GM18907 (cell line): ENCODE data around the gene TTC7B.
"Not testable (repeated sequence)": the region's sequence is repeated elsewhere in the genome, so short reads cannot be mapped to it uniquely, and the experiment has no call there.

Experiments
- ATAC-seq: cut with Tn5 transposase; IDR thresholded peaks from one replicate; pipeline ENCODE4 v1.9.1; 2021; ENCODE audit warnings: mild to moderate bottlenecking, moderate library complexity; ENCODE audit not compliant: unreplicated experiment

TTC7B gene

DNA sequence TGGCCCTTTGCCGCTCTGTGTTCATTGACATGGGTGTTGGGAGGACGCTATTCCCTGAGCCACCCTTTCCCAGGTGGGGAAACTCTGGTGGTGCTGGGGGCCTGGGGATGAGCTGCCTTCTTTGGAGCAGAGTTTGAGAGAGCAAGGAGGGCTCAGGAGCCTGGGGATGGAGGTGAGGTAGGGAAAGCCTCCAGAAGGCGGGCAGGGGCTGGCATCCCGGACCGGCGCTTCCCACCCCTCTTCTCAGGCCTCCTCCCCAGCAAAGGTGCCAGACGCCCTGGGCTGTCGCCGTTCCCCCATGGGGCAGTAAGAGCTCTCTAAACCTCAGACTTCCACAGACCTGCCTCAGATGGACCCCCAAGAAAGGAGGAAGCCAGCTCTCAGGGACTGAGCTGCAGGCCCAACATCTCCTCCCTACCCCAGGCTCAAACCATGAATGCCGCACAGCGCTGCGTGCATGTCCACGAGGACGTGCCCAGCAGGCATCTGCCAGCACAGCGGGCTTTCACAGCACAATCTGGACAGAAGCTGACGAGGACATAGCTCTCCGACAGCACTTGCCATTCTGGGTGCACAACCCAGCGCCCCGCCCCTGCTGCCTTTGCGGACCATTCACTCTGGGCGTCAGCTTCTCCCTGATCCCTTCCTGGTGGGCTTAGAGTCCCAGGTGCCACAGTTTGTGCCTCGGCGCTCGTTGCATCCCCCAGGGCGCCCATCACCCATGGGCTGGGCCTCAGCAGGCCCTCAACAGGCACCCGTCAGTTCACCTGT, 14.9 kb upstream of the TTC7B start:
- no peak for ATAC-seq

DNA sequence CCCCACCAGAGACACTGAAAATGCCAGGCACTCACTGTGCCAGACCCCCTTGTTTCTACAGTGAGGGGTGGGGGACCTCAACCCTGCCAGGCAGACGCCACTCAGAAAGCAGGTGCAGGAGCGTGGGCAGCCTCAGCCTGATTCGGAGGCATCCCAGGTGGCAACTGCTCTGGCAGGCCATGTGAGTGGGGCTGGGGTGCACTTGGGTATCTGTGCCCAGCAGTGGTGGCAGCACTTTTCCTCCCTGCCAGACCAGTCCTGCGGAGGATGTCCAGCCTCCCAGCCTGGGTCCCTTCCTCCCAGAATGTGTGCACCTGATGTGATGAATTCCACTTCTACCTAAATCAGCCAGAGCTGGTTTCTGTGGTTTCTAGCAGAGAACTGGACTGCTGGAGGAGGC, 13.4 kb upstream of the TTC7B start:
- ATAC-seq: no peak

- peak; percentile 51 for ATAC-seq
Measured at GRCh38 chr14:90828642-90829487, 12.6 kb upstream of the TTC7B start.

DNA sequence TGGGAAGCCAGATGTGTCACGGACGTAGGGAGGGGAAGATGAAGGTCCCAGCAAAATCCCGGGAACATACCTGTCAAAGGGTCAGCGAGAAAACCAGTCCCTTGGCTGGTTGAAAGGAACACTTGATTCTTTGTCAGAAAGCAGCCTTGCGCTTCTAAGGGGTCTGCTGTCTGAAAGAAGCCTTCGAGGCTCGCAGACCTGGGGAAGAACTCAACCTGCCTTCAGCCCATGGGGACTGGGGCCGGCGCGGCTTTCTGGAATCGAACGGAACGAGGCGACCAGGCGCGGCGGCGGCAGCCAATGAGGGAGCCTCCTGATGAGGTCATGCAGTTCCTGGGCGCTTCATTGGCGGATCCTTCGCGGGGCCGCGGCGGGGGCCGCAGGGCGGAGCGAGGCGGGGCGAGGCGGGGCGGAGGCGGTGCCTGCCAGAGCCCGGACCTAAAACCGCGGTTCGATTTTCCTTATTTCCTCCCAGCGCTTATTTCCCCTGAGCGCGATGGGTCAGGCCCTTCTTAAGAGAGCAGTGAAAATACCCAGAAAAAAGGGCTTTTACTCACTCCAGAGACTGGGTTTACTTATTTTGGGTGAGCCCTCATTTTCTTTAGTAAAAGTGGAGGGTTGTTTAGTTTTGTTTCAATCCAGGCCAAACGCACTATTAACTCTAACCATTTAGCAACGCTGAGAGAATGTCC, 11.8 kb upstream of the TTC7B start:
- ATAC-seq: peak; percentile 99

GRCh38 chr14:90823542-90823941, 7.3 kb upstream of the TTC7B start:
- ATAC-seq: not testable (repeated sequence)

GRCh38 chr14:90820958-90821357, 4.7 kb upstream of the TTC7B start:
- peak; percentile 83 for ATAC-seq

DNA sequence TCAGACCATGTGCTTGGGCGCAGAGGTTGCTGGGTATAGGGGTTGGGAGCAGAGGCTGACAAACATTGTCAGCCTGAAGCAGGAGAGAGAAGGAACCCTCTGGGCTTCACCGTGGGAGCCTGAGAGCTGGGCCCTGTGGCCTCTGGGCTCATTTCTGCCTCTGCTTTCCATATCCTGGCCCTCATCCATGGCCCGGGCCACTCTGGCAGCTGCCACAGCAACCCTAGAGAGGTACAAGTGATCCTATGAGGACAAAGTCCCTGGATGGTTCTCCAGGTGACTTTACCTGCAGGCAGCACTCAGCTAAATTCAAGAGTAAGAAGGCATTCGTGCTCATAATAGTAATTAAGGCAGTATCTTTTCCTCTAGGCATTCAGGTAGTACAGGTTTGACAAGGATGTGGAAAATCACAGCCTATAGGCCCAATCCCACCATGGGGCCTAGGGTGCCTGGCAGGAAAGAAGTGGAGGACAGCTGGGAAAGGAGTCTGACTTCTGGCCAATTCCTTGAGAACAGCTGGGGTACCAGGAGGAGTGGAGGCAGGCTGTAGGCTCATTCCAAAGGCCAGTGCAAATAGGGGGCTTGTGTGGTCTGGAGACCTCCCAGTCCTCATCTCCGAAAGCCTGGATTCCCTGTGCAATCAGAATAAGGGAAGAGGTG, 3.6 kb upstream of the TTC7B start:
- no peak for ATAC-seq

- no peak for ATAC-seq
Measured at GRCh38 chr14:90818715-90819114, 2.5 kb upstream of the TTC7B start.

- ATAC-seq: no peak
Measured at GRCh38 chr14:90816681-90817436, 629 bp upstream of the TTC7B start.

GRCh38 chr14:90815572-90815821, 733 bp downstream of the TTC7B start:
- no peak for ATAC-seq

DNA sequence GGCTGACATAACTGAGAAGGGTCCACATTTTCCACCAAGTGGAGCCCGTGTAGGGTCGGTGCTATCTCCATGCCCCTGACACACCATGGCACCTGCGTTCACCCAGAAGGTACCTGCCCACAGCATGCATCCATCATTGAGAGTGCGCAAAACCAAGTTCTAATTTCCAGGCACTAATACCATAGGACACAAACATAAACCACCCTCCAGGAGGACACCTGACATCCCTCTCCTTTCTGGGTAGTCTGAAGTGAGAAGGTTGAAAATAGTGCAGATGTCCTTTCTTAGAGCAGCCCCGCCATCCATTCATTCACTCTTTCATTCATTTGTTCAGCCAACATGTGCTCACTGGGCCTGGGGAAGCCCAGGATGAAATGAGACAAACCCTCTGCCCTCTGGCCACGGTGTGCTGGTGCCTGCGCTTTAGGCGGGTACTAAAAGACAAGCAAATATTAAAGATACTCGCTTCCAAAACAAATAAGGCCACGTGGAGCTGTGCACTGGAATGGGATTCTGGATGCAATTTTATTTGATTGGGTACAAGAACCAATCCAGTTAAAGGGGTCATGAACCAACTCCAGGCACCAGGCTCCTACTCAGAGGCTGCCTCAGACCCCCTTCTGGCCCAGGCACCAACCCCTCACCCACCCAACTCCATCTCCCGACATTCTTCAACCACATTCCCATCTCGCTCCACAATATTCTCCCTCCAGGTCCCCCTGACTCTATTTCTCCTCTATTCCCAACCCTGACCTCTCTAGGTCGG, 1.2 kb downstream of the TTC7B start:
- ATAC-seq: no peak

GRCh38 chr14:90813442-90813841, 2.8 kb downstream of the TTC7B start:
- no peak for ATAC-seq

DNA sequence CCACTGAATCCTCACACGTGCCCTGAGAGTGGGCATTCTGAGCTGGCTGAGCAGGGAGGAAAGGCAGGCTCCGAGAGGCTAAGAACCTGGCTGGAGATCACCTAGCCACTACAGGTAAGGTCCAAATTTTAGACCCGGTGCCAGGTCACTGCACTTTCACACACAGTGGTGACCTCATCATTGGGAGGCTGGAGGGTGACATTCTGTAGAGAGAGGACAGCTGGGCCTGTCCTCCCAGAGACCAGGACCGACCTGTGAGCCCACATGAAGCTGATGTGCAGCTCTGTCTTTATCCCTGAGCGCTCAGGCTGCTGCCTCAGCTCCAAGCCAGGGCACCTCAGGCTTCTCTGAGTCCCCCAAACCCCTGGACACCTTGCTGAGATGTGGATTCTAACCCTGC, 4.1 kb downstream of the TTC7B start:
- no peak for ATAC-seq

- ATAC-seq: no peak
Measured at GRCh38 chr14:90811641-90812040, 4.6 kb downstream of the TTC7B start.

DNA sequence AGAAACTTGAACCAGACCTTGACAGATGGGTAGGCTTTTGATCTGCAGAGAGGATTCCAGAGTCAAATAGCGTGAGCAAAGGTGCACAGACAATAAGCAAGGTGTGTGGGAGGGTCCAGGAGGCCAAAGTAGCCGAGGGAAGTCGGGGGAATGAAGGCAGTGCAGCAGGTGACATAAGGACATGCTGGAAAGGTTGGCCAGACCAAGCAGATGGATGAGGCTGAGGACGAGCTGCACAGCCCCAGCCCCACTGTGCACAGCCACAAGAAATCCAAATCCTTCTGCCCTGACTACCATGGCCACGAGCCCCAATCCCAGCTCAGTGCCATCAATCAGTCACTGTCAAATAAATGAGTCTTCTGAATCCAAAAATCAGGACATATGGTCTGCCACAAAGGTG, 5.4 kb downstream of the TTC7B start:
- no peak for ATAC-seq

DNA sequence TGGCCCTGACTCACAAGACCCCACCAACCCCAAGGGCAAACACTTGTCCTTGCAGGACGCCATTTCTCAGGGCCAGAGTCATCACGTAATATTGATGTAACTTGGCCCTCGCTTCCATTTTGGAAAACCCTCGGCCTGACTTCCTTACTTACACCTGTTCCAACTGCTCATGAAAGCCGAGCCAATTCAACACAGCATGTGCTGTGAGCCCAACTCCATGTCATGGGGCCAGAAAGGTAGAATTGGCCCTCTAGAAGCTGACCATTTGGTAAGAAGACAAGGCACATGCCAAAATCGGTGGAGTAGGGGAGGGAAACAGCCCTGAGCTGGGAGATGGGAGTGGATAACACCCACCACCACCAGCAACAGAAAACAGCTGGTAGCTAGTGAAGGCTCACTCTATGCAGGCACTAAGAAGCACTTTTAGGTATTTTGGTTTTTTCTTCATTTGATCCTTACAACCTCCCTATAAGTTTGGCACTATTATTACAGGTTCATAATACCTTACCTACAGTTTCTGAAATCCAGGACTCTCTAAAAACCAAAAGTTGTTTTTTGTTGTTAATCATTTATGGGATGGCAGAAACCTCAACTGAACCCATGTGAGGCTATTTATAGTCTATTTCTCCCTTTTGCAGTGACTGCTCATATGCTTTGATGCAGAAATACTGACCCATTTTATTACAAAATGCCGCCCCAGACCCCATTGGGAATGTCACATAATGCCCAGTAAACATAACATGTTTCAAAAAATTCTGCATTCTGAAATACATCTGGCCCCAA, 6.5 kb downstream of the TTC7B start:
- no peak for ATAC-seq

GRCh38 chr14:90808759-90809529, 7.3 kb downstream of the TTC7B start:
- ATAC-seq: no peak

DNA sequence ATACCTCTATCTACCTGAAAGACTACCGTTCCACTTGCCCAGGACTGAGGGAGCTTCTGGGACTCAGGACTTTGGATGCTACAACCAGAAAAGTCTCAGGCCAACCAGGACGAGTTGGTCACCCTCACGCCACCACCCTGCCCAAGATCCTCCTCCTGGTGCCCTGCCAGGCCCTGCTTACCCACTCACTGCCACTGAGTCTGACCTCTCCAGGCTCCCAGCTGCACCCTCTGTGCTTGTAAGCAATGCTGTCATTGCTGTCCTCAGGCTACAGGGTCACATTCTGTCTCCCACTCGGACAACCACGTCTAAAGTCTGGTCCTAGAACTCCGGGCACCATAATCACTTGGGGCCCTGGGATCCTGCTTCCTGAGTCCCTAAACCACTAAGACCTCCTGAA, 9.2 kb downstream of the TTC7B start:
- no peak for ATAC-seq
